Stimulated activated naive B cell treated with anti-CD40 and anti-IgM and Interleukin-4, amounts not matched to agents 10 μg/mL and 1 μg/mL and 100 μg/mL, for 72 hours (primary cell): Measurements from ENCODE around the gene TANK.
A peak's percentile ranks its signal among the peaks of the same experiment; 100 is the strongest.
"Not testable (repeated sequence)": the region's sequence is repeated elsewhere in the genome, so short reads cannot be mapped to it uniquely, and the experiment has no call there.

Source experiments
- ATAC-seq, 2 donors: fragments of 150-1000 bp; cut with Tn5 transposase; replicated peaks; 2 replicates each; pipeline ENCODE4 v1.10.0; 2021; ENCODE audit warnings: moderate library complexity in 1 of 2
- DNase-seq: peaks from one replicate; pipeline ENCODE4 v3.0.0; 2021
- H3K27ac Mint-ChIP-seq: one replicate; pipeline ENCODE4 v1.8.0; 2022; ENCODE audit warnings: mild to moderate bottlenecking, mixed read lengths
- H3K27me3 Mint-ChIP-seq, 2 donors: one replicate each; pipeline ENCODE4 v1.8.0; 2022; ENCODE audit warnings: mixed read lengths in 2 of 2
- H3K36me3 Mint-ChIP-seq, 2 donors: one replicate each; pipeline ENCODE4 v1.8.0; 2022; ENCODE audit warnings: mixed read lengths in 2 of 2, mild to moderate bottlenecking in 1 of 2
- H3K4me1 Mint-ChIP-seq, 2 donors: one replicate each; pipeline ENCODE4 v1.8.0; 2022; ENCODE audit warnings: mixed read lengths in 2 of 2, mild to moderate bottlenecking in 1 of 2
- H3K4me3 Mint-ChIP-seq, 2 donors: one replicate each; pipeline ENCODE4 v1.8.0; 2022; ENCODE audit warnings: mild to moderate bottlenecking in 2 of 2, mixed read lengths in 2 of 2, moderate library complexity in 1 of 2
- H3K9me3 Mint-ChIP-seq, 2 donors: one replicate each; pipeline ENCODE4 v1.8.0; 2022; ENCODE audit warnings: mixed read lengths in 2 of 2, mild to moderate bottlenecking in 1 of 2

The TANK gene

GRCh38 chr2:161269111-161269510, 108.9 kb downstream of the TANK start:
- DNase-seq (no peak), ATAC-seq (no peak)
- H3K27ac Mint-ChIP-seq = no peak overlapping the region
- H3K27me3 Mint-ChIP-seq = no peaks in the 10 kb centered on the region
- H3K4me3 Mint-ChIP-seq = no peak overlapping the region
- no peaks in the 10 kb centered on the region for H3K9me3 Mint-ChIP-seq
- no peaks in the 10 kb centered on the region for H3K36me3 Mint-ChIP-seq
- peaks cover 0 to 6% of the 10 kb centered on the region in 2 donors for H3K4me1 Mint-ChIP-seq

GRCh38 chr2:161273038-161273760, 113.0 kb downstream of the TANK start:
- no peak overlapping the region for H3K4me3 Mint-ChIP-seq
- peaks cover 0 to 6% of the 10 kb centered on the region in 2 donors for H3K27me3 Mint-ChIP-seq
- H3K36me3 Mint-ChIP-seq = no peaks in the 10 kb centered on the region
- no peak overlapping the region for H3K27ac Mint-ChIP-seq
- ATAC-seq (peak; percentile 39 to 62), DNase-seq (no peak)
- H3K4me1 Mint-ChIP-seq = peaks cover 0 to 6% of the 10 kb centered on the region in 2 donors
- H3K9me3 Mint-ChIP-seq = no peaks in the 10 kb centered on the region

DNA sequence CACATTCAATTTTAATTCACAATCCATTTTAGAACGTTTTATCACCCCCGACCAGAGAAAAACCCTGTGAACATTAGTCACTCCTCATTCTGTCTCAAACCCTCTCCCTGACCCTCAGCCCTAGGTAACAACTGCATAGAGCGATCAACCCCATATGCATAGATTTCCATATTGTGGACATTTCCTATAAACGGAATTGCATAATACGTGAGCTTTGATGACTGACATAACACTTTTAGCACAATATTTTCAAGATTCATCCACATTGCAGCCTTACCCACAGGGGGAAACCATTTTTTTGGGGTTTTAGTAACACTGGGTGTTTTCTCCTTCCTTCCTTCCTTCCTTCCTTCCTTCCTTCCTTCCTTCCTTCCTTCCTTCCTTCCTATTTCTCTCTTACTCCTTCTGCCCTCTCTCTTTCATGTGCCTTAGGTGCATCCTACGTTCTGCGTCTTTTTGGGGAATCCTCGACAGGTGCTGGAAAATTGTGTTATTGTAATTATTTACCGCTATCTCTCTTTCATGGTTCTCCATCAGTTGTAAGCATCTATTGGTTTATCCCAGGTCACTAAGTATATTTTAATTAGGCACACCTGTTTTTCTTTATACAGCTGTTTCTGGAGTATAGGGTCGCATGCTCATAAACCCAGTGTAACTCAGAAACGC, 118.5 kb downstream of the TANK start:
- not testable (repeated sequence) for H3K27me3 Mint-ChIP-seq, DNase-seq, H3K4me1 Mint-ChIP-seq, H3K27ac Mint-ChIP-seq, H3K9me3 Mint-ChIP-seq, H3K4me3 Mint-ChIP-seq, ATAC-seq, H3K36me3 Mint-ChIP-seq

- not testable (repeated sequence) for DNase-seq, ATAC-seq, H3K9me3 Mint-ChIP-seq, H3K27ac Mint-ChIP-seq, H3K27me3 Mint-ChIP-seq, H3K36me3 Mint-ChIP-seq, H3K4me1 Mint-ChIP-seq, H3K4me3 Mint-ChIP-seq
These were observed 119.1 kb downstream of the TANK start for GRCh38 chr2:161279230-161279815.

DNA sequence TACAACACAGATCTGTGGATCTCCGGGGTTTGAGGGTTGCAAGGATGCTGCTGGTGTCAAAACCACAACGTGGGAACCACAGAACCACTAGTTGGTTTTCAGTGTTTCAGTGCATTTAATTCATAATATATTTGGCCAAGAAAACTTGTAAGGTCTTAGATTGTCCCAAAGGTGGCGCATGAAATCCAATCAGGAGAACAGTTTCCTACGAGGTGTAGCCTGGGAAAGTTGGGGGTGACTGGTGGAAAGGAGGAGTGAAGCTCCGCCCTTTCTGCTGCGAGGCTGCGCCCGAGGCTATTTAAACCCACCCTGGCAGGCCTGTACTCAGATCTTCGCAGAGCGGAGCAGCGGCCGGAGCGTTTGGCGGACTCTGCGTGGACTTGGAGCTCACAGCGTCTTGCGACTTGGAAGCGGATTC, 120.7 kb downstream of the TANK start:
- ATAC-seq, H3K9me3 Mint-ChIP-seq, H3K27me3 Mint-ChIP-seq, H3K4me1 Mint-ChIP-seq, H3K4me3 Mint-ChIP-seq, H3K27ac Mint-ChIP-seq, H3K36me3 Mint-ChIP-seq: not testable (repeated sequence)
- DNase-seq = peak; percentile 14

DNA sequence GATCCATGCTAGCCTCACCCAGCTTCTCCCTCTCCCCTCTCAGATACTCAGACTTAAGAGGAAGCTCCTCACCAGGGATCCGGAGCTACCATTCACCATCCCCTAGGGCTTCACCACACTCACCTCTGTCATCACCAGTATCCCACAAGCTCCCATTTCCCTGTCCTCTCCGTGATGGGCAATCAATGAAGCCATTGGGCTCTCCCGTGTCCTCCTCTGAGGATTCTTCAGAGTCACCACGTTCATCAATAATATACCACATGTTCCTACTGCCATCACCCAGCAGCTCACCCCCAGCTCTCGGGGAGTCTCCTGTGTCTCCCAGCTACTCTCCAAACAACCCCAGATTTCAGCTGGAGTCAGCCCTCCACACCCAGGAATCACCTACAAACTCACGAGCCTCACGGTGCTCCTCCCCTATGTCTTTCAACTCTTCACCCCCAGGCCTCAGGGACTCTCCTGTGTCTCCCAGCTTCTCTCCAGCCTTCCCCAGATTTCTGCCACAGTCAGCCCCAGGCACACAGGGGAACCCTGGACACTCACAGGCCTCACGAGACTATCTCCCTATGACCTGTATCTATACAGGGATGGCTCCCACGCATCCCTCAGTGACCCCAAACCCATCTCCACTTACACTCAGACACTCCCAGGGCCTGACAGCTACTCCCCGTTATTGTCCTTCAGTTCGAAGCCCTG, 121.5 kb downstream of the TANK start:
- not testable (repeated sequence) for H3K9me3 Mint-ChIP-seq, H3K4me3 Mint-ChIP-seq, H3K4me1 Mint-ChIP-seq, H3K36me3 Mint-ChIP-seq, H3K27me3 Mint-ChIP-seq, H3K27ac Mint-ChIP-seq, ATAC-seq, DNase-seq

DNA sequence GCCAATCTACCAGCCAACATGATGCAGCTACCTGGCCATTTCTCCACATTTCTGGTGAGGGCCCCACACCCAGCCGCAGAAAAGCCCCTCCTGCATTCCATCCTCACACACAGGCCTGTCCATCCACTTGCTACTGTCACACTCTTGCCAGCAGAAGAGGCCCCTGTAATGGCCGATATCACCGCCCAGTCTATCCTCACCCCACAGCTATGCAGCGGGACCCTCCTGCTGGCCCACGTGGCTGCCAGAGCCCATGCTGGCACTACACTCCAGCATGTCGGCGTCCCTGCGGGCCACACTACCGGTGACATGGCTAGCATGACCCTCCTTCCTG, 122.0 kb downstream of the TANK start:
- not testable (repeated sequence) for H3K9me3 Mint-ChIP-seq, H3K27ac Mint-ChIP-seq, H3K4me3 Mint-ChIP-seq, DNase-seq, ATAC-seq, H3K4me1 Mint-ChIP-seq, H3K36me3 Mint-ChIP-seq
- H3K27me3 Mint-ChIP-seq = peaks cover 5 to 10% of the 10 kb centered on the region in 2 donors

DNA sequence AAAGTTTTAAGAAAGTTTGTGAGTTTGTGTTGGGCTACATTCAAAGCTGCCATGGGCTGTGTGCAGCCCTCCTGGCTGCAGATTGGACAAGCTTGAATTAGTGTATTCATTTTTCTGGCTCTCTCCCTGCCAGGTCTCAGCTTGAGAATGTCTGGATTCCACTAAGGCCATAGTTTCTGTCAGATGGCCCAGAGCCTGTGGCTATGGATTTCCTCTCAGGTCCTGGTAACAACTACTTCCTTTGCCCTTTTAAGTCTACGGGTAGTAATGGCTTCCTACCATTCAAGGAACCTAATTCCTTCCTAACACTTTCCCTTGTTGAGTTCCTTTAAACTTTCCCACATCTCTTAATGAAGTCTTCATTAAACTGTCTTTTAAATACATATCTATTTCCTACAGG, 123.7 kb downstream of the TANK start:
- ATAC-seq = no peak
- H3K4me3 Mint-ChIP-seq = no peak overlapping the region
- peaks cover 12 to 21% of the 10 kb centered on the region in 2 donors for H3K27me3 Mint-ChIP-seq
- H3K36me3 Mint-ChIP-seq = no peaks in the 10 kb centered on the region
- no peaks in the 10 kb centered on the region for H3K9me3 Mint-ChIP-seq
- H3K4me1 Mint-ChIP-seq = no peaks in the 10 kb centered on the region
- H3K27ac Mint-ChIP-seq = no peak overlapping the region
- no peak for DNase-seq
